LNCAP (cell line): Measurements from ENCODE around the gene COPS8.

ENCODE experiments used
- CTCF ChIP-seq: fragments of 450-650 bp; IDR thresholded peaks from 2 replicates; pipeline ENCODE4 v1.5.1; 2017; ENCODE audit warnings: mild to moderate bottlenecking

Gene COPS8

GRCh38 chr2:237083026-237083425, 2.7 kb upstream of the COPS8 start:
- TF ChIP-seq CTCF = no peak

GRCh38 chr2:237084444-237084843, 1.2 kb upstream of the COPS8 start:
- TF ChIP-seq CTCF = no peak

- TF ChIP-seq CTCF = no peak
Observed at GRCh38 chr2:237090906-237091305, 5.2 kb downstream of the COPS8 start.

GRCh38 chr2:237091779-237092436, 6.2 kb downstream of the COPS8 start:
- TF ChIP-seq CTCF = no peak

- TF ChIP-seq CTCF = no peak
Observed at GRCh38 chr2:237092506-237092905, 6.8 kb downstream of the COPS8 start.

- TF ChIP-seq CTCF = peak; percentile 63
Observed at GRCh38 chr2:237092920-237093781, 7.5 kb downstream of the COPS8 start.

- no peak for TF ChIP-seq CTCF
Observed at GRCh38 chr2:237096201-237096600, 10.5 kb downstream of the COPS8 start.
